Epithelial cell of proximal tubule (primary cell): ENCODE measurements around the gene HDGFL2. TPM values are rescaled to one million over a fixed set of nuclear protein-coding genes. Genes with fewer than 3 reads are reported as not detected.
A peak's percentile ranks its signal among the peaks of the same experiment; 100 is the strongest.

ENCODE experiments used
- DNase-seq: peaks from one replicate; pipeline ENCODE4 v3.0.0-alpha.2; 2011; ENCODE audit warnings: low read depth
- H3K4me3 ChIP-seq: 2 replicates; pipeline ENCODE4 v1.5.1; 2011; ENCODE audit warnings: low read depth, mild to moderate bottlenecking, low read length
- CTCF ChIP-seq: conservative IDR thresholded peaks from 2 replicates; pipeline ENCODE4 v1.5.1; 2012; ENCODE audit warnings: low read depth, mild to moderate bottlenecking, low read length
- total RNA-seq: library from RNA; depleted of rRNA; stranded (reverse); fragments of >200 nt; gene quantifications from 2 replicates; pipeline ENCODE4 v1.2.3, GENCODE V29; 2015

HDGFL2 gene
- 91.8 and 93.8 TPM in 2 replicates for total RNA-seq

- DNase-seq: no peak
- H3K4me3 ChIP-seq: peak within 1 kb of the TSS; percentile 81
- no peak for TF ChIP-seq CTCF
These were observed at the start of gene HDGFL2 for GRCh38 chr19:4472174-4472974. TSS of gene HDGFL2 (plus strand) at chr19:4472297. CDS start at chr19:4472351, 54 bp downstream.

- DNase-seq: no peak
- H3K4me3 ChIP-seq: no peak overlapping the region
- TF ChIP-seq CTCF: no peak
These were observed 48.5 kb upstream of the HDGFL2 start for GRCh38 chr19:4423416-4424126.

- no peak for TF ChIP-seq CTCF
- no peak for DNase-seq
- H3K4me3 ChIP-seq: no peak overlapping the region
These were observed 46.6 kb upstream of the HDGFL2 start for GRCh38 chr19:4425537-4425936.

DNA sequence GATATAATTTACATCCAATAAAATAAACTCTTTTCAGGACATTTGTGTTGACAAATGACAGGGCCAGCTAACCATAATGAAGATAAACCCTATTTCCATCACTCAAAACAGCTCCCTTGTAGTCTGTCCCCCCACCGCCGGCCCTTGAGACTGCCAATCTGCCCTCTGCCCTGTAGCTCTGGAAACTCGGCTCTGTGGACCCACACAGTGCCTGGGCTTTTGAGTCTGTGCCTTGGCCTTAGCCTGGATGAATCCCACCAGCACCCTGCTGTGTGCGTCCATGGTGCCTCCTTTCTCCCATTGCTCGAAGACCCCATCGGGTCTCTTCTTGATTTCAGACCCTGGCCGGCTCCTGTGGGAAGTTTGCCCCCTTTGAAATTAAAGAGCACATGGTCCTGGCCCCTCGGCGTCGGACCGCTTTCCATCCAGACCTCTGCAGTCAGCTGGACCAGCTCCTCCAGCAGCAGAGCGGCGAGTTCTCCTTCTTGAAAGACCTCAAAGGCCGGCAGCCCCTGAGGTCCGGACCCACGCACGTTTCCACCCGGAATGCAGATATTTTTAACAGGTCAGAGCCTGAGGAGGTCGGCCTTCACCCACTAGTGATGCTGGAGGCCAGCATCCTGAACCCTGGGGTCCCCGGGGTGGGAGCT, 43.6 kb upstream of the HDGFL2 start:
- no peak for TF ChIP-seq CTCF
- H3K4me3 ChIP-seq: no peak overlapping the region
- no peak for DNase-seq

- DNase-seq: no peak
- no peak for TF ChIP-seq CTCF
- H3K4me3 ChIP-seq: no peak overlapping the region
These were observed 42.8 kb upstream of the HDGFL2 start for GRCh38 chr19:4429256-4429655.

- H3K4me3 ChIP-seq: no peak overlapping the region
- DNase-seq: no peak
- TF ChIP-seq CTCF: no peak
These were observed 42.3 kb upstream of the HDGFL2 start for GRCh38 chr19:4429771-4430171.
